ENCODE measurements around the gene NUP50.
A peak's percentile ranks its signal among the peaks of the same experiment; 100 is the strongest.
"Not testable (repeated sequence)": the region's sequence is repeated elsewhere in the genome, so short reads cannot be mapped to it uniquely, and the experiment has no call there.

NUP50 gene

DNA sequence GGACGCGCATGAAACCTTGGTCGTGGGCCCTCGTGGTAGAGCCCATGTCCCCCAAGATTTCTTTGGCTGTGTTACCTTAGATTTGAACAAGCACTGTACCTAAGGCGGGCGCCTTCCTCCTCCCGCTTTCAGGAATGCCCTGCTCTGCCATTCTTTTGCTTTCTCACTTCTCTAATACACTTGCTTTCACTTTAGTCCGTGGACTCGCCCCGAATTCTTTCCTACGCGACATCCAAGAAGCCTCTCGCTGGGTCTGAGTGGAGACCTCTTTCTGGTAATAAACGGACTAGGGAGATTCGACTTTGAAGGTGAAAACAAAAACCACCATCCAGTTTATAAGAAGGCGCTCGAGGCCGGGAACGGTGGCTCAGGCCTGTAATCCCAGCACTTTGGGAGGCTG is 1.2 kb upstream of the NUP50 start:
- no peak for DNase-seq (ENCODE audit: low spot score)

DNA sequence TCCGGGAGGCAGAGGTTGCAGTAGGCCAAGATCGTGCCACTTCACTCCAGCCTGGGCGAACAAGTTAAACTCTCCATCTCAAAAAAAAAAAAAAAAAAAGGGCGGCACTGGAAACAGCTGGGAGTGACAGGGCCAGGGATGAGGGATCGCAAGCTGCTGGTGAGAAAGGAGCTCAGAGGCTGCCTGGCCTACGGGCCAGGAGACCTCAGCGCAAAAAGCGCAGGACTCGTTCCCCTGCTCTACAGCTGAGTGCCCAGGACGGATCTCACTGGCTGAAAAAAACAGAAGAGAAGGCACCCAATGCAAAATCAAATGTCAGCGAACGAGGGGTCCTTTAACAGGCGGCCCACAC is 650 bp upstream of the NUP50 start:
- DNase-seq (ENCODE audit: low spot score), result no peak

DNA sequence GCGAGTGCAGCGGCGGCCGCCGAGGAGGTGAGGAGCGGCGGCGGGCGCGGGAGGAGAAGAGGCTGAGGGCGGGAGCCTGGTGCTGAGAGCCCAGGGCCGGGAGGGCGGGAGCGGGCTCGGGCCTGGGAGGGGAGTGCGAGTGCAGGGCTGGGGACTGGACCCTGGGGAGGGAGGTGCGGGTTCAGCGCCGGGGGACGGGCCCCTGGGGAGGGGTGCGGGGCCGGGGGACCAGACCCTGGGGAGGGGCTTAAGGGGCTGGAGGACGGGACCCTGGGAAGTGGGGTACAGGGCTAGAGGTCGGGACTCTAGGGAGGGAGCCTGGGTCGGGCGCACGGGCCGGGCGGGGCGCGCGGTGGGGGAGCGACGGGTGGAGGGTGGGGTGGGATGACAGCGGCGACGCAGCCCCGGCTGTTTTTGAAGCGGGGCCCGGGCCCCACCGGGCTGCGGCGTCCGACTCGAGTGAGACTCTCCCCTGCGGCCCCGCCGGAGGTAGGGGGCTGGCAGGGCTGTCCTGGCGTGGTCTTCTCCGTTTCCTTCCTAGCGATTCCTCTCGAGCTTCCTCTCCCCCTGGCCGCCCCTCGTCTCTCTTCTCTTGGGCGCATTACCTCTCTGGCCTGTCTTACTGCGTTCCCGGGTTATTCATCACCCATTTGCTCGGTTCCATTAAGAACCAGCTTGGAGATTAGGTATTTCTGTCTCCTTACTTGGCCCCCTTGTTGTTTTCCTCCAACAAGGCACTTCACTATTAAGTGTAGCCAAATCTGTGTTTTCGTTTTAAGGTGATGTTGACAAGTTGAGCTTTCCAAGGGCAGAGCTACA is 754 bp downstream of the NUP50 start:
- no peak for DNase-seq (ENCODE audit: low spot score)

DNA sequence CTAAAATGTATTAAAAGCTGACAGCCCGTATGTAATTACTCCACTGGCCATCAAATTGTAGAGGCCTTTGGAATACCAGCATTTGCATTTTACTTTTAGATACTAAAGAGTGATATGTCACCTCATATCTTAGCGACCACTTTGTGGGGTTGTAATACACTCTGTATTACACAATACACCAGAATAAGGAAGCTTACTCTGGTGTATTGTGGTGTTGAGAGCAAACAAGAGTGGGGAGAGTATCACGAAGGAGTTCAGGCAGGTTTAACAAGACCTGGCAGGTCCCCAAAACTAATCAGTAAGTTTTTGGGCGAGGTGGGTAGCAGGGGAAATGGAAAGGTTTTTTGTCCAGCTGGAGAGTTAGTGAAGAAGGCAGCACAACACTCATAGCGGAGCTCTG is 3.2 kb downstream of the NUP50 start:
- no peak for DNase-seq (ENCODE audit: low spot score)

DNA sequence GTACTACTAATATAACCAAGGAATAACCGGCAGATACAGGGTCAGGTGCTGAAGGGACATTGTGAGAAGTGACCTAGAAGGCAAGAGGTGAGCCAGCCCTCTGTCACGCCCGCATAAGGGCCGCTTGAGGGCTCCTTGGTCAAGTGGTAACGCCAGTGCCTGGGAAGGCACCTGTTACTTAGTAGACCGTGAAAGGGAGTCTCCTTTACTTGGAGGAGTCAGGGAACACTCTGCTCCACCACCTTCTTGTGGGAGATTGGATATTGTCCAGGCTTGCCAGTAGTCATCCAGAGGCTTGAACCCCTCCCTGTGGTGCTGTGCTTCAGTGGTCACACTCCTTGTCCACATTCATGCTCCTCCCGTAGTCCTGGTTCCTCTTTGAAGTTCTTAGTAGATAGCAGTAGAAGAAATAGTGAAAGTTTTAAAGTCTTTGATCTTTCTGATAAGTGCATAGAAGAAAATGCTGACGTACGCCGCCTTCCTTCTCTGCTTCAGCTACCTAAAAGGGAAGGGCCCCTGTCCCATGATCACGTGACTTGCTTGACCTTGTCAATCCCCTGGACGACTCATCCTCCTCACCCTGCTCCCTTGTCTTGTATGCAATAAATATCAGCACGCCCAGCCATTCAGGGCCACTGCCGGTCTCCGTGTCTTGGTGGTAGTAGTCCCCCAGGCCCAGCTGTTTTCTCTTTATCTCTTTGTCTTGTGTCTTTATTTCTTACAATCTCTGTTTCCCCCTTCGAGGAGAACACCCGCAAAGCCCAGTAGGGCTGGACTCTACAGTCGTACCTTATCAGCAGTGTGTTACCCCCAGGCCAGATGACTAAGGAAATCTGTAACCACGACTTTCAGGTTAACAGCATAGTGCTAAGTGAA is 6.1 kb downstream of the NUP50 start:
- no peak for DNase-seq (ENCODE audit: low spot score)

DNA sequence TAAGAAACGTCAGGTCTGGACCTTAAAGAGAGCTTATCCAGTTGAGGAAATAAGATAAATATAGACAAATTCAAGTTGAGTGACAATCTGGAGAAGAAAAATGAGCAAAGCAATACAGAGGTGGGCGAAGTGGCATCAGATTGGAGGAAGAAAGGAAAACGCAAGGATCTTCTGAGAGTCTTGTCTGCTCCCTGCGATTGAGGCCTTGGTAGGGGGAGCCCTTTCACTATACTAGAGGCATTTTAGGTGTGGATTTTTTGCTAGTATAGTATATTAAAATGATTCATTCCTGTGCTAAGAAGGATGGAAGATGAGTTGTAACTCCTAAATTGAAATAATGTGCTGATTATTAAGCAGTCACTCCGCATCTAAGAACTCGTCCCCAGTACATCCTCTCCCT is 8.1 kb downstream of the NUP50 start:
- no peak for DNase-seq (ENCODE audit: low spot score)

DNA sequence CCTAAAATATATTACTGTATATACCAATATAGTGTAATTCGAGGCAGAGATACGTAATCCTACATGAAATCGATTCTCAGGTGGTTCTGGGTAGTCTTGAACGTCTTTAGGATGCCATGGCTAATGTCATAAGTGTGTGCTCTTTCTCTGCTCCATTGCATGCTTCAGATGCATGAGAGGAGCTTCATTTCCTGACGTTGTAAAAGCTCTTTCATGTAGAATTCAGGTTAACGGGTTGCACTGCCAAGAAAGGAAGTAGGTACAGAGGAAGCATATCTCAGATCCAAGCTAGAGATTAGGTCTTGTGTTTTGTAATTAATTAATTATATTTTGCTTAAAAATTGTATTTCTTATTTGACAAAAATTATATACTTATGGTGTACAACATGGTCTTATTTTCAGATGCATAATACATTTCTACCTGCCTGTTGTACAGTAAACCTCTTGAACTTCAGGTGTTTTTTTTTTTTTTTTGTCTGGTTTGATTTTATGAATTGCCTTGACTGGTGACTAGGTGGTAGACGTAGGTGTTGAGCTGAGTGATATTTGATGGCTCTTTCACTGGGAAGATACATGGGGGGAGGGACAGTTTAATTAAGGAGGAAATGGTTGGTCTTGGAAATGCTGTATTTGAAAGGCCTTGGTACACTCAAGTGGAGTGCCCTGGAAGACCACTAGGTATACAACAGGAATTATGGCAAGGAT is 9.3 kb downstream of the NUP50 start:
- DNase-seq (ENCODE audit: low spot score), result no peak

DNA sequence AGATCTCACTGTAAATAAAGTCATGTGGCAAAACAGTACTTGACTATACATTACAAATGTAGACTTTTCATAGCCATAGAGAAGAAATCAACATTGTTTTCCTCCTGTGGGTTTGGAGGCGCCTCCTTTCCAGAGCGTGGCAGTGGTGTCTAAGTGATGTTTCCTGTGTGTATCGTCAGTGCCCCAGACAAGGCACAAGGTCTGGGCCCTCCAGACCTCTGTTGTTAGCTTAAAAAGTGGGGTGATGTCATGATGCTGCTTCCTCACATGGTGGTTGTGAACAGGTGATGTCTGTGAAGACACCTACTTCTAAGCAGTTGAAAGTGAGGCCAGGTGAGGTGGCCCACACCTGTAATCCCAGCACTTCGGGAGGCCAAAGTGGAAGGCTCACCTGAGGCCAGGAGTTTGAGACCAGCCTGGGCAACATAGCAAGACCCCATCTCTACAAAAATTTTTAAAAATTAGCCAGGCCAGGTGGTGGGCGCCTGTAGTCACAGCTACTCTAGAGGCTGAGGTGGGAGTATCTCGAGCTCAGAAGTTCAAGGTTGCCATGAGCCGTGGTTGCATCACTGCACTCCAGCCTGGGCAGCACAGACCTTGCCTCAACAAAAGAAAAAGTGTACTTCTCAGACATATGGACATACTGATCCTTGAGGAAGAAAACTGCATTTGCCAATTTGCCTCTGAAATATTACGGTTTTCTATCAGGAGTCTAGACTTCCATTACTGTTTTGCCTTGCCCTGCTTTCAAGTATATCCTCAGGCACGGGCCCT is 15.7 kb downstream of the NUP50 start:
- no peak for DNase-seq (ENCODE audit: low spot score)

DNA sequence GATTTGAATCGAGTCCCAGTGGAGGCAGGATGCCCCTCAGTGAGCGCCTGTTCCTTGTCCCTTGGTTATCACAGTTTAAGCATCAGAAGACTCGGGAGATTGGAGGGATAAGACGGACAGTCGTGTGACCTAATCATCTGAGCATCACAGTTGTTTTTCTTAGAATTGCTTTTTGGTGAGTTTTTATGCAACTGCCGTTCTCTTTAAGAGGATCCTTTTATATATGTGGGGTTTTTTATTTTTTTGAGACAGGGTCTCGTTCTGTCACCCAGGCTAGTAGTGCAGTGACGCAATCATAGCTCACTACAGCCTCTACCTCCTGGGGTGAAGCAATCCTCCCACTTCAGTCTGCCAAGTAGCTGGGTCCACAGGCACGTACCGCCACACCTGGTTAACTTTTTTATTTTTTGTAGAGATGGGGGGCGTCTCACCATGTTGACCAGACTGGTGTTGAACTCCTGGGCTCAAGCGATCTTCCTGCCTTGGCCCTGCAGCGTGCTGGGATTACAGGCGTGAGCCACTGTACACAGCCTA is 16.5 kb downstream of the NUP50 start:
- no peak for DNase-seq (ENCODE audit: low spot score)

DNA sequence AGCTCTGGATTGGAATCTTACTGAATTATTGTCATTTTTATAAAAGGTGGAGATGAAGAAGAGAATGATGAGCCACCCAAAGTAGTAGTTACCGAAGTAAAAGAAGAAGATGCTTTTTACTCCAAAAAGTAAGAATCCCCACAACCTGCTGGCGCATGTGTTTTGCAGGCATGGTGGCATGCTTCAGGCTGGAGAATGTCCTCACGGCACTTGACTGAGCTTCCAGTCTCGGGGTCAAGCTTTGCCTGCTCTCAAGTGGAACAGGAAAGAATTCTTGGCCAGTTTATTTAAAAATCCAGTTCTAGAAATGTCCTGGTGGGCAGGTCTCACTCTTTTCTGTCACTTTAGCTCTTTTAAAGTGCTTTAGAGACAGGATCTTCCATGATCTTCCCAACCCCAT is 17.5 kb downstream of the NUP50 start:
- DNase-seq (ENCODE audit: low spot score), result no peak

DNA sequence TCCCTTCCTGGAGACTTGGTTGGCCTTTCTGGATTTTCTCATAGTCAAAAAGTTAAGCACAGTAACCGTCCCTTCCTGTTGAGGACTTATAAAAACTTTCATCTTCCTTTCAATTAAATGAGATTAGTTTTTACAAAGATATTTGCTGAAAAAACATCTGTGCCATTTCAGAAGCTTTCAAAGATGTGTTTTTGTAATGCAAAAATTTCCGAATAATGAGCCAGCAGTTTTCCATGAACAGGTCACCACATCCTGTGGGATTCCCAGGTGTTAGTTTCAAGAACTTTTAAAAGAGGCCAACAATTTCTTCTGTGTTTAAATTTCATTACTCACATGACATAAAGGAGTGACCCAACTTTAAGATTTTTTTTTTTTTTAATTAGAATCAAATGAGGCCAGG is 18.0 kb downstream of the NUP50 start:
- no peak for DNase-seq (ENCODE audit: low spot score)

DNA sequence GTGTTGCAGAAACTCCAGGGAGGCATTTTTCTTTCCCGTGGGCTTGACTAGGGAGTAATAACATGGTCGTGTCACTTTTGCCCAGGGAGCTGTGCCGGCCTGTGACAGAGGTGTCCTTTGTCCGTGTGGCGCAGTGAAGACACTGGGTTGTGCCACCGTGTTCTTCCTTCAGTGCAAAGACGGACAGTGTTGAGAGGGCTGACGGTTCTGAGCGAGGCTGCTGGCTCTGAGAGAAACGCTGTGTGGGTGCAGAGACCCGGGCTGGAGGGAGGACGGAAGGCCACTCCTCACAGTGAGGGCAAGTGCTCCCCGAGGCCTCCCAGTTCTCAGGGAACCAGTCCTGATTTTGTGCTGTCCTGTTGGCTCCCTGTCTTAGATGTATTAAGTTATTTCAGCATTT is 20.2 kb downstream of the NUP50 start:
- DNase-seq (ENCODE audit: low spot score), result no peak

DNA sequence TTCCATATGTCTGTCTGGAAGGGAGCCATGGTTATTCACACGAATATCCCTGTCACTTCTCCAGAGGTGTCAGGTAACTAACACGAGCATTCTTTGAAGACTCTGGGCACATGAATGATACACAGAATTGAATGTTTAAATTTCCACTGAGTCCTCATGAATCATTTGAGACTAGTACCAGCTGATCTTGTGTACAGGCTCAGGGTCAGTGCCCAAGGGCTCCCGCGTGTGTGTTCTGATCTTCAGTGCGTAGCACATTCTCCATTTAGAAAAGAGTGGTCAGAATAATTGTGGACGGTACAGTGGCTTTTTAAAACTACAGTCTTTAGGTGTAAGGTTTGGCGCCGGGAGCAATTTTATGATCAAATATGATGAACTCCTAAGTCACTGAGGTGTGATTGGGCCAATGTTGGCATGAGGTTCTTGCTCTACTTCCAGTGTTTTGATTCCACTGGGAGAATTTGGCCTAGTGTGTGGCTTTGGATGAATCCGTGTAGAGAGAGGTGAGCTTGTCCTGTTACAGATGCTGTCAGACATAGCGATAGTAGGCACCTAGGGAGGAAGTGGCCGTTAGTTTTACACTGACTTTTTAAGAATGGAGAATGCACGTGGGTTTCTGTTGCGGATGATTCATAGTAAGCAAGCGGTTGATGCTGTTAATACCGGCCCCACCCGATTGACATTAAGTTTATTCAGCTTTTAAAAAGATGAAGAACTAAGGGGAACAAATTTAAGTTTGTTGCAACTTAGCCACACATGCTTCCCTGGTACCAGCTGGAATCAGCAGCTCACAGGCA is 22.2 kb downstream of the NUP50 start:
- DNase-seq (ENCODE audit: low spot score), result no peak

DNA sequence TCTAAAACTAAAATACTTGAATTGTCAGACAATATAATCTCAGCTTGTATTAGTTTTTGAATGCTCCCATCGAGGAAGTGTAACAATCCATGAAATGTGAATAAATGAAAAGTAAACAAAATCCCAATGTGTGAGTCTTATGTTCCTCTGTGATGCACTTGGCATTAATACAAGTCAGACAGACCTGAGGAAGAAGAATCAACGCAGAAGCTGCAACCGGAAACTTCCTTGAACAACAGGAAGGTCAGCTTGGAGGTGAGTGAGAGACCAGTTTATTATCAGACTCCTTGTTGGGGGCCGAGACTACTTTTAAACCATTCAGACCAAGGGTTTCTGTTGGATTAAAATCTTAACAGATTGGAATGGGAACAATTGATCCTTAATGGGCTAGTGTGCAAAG is 24.2 kb downstream of the NUP50 start:
- no peak for DNase-seq (ENCODE audit: low spot score)

DNA sequence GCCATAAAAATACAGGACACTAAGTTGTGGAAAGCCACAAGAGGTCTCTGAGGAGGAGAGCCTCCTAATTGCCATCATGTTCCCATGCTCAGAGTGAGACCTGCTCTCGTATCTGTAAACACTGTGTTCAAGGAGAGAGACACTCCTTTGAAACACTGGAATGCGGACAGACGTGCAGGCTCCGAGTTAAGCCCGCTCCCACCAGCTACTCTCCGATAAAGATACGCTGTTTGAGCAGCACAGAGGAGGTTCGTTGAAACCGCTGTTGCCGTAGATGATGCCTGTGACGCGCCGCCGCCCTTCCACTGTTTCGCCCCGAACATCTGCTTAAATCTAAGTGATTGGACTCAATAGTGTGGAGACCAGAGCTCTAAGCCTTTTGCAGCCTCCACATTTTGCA is 25.1 kb downstream of the NUP50 start:
- DNase-seq (ENCODE audit: low spot score), result no peak

DNA sequence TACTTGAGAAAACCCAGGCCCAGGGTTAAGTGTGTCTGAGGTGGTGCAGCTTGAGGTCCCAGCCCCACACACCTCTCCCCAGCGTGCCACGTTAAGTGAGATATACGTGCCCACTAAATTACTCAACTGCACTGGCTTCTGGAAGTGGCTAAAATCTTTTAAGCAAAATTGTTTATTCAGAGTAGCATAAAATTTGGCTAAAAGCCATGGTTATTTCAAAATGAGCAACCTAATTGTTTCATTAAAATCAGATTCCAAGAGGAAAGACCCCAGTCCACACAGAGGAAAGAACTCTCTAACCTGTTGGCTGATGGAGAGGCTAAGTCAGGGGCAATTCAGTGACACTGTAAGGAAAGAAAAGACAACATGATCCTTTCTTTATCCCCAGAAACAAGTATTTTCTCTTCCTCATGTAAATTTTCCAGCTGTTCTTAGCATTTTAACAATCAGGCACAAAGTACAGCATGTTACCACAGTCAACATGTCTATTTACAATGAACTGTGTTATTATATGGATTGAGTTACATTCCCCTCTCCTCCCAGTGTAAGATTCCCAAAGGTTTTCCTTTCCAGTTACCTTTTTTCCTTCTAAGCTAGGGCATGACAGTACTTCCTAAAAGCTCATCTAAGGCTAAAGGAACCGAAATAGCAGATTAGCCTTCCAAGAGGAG is 26.6 kb downstream of the NUP50 start:
- no peak for DNase-seq (ENCODE audit: low spot score)

DNA sequence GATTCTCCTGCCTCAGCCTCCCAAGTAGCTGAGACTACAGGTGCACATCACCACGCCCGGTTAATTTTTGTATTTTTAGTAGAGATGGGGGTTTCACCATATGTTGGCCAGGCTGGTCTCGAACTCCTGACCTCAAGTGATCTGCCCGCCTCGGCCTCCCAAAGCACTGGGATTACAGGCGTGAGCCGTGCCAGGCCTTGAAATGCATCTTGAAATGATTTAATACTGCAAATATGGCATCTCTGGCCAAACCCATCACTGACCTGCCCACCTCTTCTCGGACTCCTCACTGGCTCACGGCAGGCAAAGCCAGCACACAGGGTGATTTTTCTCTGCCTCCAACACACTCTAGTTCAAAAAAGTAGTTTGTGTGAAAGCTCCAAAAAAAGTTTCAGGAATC is 28.0 kb downstream of the NUP50 start:
- not testable (repeated sequence) for DNase-seq (ENCODE audit: low spot score)

DNA sequence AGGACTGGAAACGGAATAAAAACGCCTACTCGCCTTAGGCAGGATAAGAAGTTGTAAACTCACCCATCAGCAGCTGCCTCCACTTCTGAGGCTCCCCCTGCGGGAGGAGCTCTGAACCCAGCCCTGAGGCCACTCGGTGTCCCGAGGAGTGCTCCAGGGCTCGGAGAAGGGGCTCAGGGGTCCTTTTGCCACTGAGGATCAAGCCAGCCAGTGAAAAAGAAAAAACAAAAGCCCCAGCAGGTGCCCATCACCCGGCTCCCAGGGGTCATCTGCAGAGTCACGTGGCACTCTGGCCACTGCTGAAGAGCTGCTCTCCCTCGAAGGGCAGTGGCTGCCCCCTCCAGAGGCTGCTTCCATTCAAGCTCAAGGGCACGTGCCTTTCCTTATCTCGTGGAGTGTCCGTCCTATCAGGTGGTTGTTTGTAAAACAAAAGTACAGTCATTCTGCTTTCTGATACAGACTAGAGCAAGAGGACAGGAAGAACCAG is 29.0 kb downstream of the NUP50 start:
- peak; percentile 63 for DNase-seq (ENCODE audit: low spot score)

DNA sequence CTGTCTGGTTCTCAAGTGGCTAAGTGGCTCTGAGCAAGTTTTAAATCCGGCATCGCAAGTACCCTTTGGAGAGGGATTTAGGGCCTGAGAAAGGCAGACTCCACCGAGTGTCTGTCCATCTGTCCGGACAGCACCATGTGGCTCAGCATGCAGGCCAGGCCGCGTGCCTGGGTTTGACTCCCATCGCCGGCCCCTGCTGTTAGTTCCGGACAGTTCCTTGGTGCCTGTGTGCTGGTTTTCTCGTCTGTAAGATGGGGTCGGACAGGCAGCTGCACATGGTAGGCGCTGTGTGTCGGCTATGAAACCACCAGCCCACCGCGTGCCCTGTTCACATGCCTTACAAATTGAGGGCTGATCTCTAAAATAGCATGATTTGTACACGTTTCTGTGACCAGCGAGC is 31.0 kb downstream of the NUP50 start:
- DNase-seq (ENCODE audit: low spot score), result no peak

DNA sequence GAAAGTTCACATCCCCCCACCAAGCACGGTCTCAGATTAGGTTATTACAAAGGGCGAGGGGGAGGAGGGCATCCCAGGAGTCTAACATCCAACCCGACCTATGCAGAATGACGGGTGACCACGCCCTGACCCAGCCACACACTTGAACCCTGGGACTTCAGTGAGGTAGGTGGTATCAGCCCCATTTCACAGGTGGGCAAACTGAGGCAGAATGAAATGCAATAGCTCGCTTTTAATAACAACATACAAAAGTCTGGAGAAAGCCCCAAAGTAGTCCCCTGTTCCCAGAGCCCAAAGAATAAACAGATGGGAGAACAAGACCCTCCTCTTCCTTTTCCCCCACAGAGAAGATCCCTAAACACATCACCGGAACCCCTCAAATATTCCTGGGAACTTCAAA is 31.9 kb downstream of the NUP50 start:
- no peak for DNase-seq (ENCODE audit: low spot score)

Data from COLO829 (cell line).